Dendritic cell treated with granulocyte-macrophage colony-stimulating factor and Interleukin-4, amounts not matched to agents 40 ng/mL and 50 ng/mL, for 4 days (primary cell): ENCODE results near the gene TMTC1.

Experiments used
- H3K27ac Mint-ChIP-seq: one replicate; pipeline ENCODE4 v1.8.0; 2022; ENCODE audit warnings: mild to moderate bottlenecking, mixed read lengths
- H3K27me3 Mint-ChIP-seq: one replicate; pipeline ENCODE4 v1.8.0; 2022; ENCODE audit warnings: mild to moderate bottlenecking, mixed read lengths
- H3K36me3 Mint-ChIP-seq: one replicate; pipeline ENCODE4 v1.8.0; 2022; ENCODE audit warnings: low read depth, mixed read lengths
- H3K4me1 Mint-ChIP-seq: one replicate; pipeline ENCODE4 v1.8.0; 2022; ENCODE audit warnings: low read depth, mixed read lengths
- H3K4me3 Mint-ChIP-seq: one replicate; pipeline ENCODE4 v1.8.0; 2022; ENCODE audit warnings: mild to moderate bottlenecking, moderate library complexity, mixed read lengths
- H3K9me3 Mint-ChIP-seq: one replicate; pipeline ENCODE4 v1.8.0; 2022; ENCODE audit warnings: mixed read lengths
- intact Hi-C: fragments of 100-400 bp; cut with micrococcal nuclease; formaldehyde crosslinking; loops from one replicate; pipeline ENCODE4 v1.15.0; 2022

The TMTC1 gene

DNA sequence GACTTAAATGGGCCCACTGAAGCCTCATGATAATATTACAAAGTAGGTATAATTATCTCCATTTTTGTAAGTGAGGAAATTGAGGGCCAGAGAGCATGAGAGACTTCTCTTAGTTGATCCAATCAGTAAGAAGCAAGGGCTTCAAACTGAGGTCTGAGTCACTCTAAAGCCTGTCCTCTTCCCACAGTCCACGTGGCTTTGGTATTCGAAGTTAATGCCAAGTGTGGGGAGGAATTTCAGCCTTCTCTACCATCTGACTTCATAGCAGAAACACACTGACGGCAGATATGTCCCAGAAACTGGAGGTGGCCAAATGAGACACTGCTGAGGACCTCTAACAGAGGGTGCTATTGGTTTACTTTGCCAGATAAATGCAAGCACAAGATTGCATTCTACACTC, 171.8 kb downstream of the TMTC1 start:
- Mint-ChIP-seq H3K27ac (no peak overlapping the region), H3K4me3 (no peak overlapping the region), H3K4me1 (no peaks in the 10 kb centered on the region), H3K36me3 (peaks cover 10% of the 10 kb centered on the region), H3K27me3 (no peaks in the 10 kb centered on the region), H3K9me3 (no peaks in the 10 kb centered on the region)
- intact Hi-C loops = no loop called here

DNA sequence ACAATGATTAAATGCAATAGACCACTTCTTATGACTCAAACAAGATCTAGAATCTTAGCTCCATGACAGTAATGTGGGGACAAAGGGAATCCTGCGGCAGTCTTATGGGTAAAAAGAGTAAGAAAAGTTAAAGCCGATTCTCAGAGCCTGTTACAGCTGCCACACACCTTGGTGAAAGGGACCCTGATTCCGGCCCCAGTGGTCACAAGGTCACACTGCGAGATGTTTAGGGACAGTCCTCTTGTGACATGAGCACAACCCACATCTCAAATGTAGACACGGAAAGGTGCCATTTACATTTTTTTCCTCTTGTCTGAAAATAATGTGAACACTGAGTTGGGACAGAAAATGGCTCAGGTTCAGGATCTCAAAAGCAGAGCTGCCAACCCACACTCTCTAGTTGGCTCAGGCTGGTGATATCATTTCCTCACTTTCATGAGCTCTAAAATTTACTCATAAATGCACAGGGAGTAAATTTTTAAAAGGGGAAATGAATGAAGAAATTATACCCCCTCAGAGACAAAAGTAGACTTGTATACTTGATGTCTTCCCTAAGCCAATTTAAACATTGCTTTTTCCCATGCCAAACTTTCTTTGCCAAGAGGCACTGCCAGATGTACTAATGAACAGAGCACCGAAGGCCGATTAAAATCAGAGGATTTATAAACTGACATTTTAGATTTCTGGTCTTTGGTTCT, 173.1 kb downstream of the TMTC1 start:
- Mint-ChIP-seq H3K36me3 (peaks cover 13% of the 10 kb centered on the region), H3K4me1 (no peaks in the 10 kb centered on the region), H3K4me3 (no peak overlapping the region), H3K9me3 (no peaks in the 10 kb centered on the region), H3K27me3 (peaks cover 3% of the 10 kb centered on the region), H3K27ac (no peak overlapping the region)
- intact Hi-C loops = no loop called here

GRCh38 chr12:29609431-29610215, 174.1 kb downstream of the TMTC1 start:
- intact Hi-C loops = no loop called here
- no peak overlapping the region for H3K27ac Mint-ChIP-seq
- H3K9me3 Mint-ChIP-seq = no peaks in the 10 kb centered on the region
- no peaks in the 10 kb centered on the region for H3K4me1 Mint-ChIP-seq
- H3K27me3 Mint-ChIP-seq = peaks cover 3% of the 10 kb centered on the region
- no peak overlapping the region for H3K4me3 Mint-ChIP-seq
- H3K36me3 Mint-ChIP-seq = peaks cover 13% of the 10 kb centered on the region

DNA sequence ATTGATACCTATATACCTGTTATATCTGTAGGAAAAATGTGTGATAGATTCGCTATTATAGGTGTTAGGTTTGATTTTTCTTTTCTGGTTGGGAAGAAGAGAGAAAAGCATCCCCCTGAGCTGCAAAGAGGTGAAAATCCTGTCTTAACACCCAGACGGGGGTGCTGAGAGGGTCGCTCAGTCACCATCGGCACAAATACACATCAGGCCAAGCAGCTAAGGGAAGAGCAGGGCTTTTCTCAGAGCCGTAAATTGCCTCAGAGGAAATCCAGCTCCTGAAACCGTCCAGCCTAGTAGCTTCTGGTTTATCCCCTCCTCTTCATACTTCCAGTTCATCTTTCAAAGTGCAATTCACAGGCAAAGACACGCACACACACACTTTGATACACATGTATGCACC, 175.2 kb downstream of the TMTC1 start:
- Mint-ChIP-seq H3K27ac (no peak overlapping the region), H3K4me1 (no peaks in the 10 kb centered on the region), H3K4me3 (no peak overlapping the region), H3K36me3 (peaks cover 13% of the 10 kb centered on the region), H3K27me3 (peaks cover 3% of the 10 kb centered on the region), H3K9me3 (no peaks in the 10 kb centered on the region)
- intact Hi-C loops = no loop called here

- intact Hi-C loops = no loop called here
- peaks cover 3% of the 10 kb centered on the region for H3K27me3 Mint-ChIP-seq
- no peaks in the 10 kb centered on the region for H3K9me3 Mint-ChIP-seq
- H3K4me3 Mint-ChIP-seq = no peak overlapping the region
- no peaks in the 10 kb centered on the region for H3K36me3 Mint-ChIP-seq
- no peak overlapping the region for H3K27ac Mint-ChIP-seq
- peaks cover 5% of the 10 kb centered on the region for H3K4me1 Mint-ChIP-seq
Observed at GRCh38 chr12:29599381-29599780, 184.4 kb downstream of the TMTC1 start.

- no peak overlapping the region for H3K4me3 Mint-ChIP-seq
- H3K9me3 Mint-ChIP-seq = no peaks in the 10 kb centered on the region
- H3K27me3 Mint-ChIP-seq = no peaks in the 10 kb centered on the region
- intact Hi-C loops = no loop called here
- H3K4me1 Mint-ChIP-seq = peaks cover 5% of the 10 kb centered on the region
- no peaks in the 10 kb centered on the region for H3K36me3 Mint-ChIP-seq
- no peak overlapping the region for H3K27ac Mint-ChIP-seq
Observed at GRCh38 chr12:29595071-29595755, 188.5 kb downstream of the TMTC1 start.

- intact Hi-C loops = no loop called here
- peaks cover 5% of the 10 kb centered on the region for H3K4me1 Mint-ChIP-seq
- H3K27me3 Mint-ChIP-seq = no peaks in the 10 kb centered on the region
- H3K36me3 Mint-ChIP-seq = no peaks in the 10 kb centered on the region
- H3K27ac Mint-ChIP-seq = no peak overlapping the region
- no peak overlapping the region for H3K4me3 Mint-ChIP-seq
- no peaks in the 10 kb centered on the region for H3K9me3 Mint-ChIP-seq
Observed at GRCh38 chr12:29593001-29593400, 190.7 kb downstream of the TMTC1 start.

GRCh38 chr12:29591140-29592020, 192.4 kb downstream of the TMTC1 start:
- Mint-ChIP-seq H3K4me3 (no peak overlapping the region), H3K4me1 (peaks cover 5% of the 10 kb centered on the region), H3K36me3 (no peaks in the 10 kb centered on the region), H3K9me3 (no peaks in the 10 kb centered on the region), H3K27ac (no peak overlapping the region), H3K27me3 (no peaks in the 10 kb centered on the region)
- intact Hi-C loops = no loop called here

DNA sequence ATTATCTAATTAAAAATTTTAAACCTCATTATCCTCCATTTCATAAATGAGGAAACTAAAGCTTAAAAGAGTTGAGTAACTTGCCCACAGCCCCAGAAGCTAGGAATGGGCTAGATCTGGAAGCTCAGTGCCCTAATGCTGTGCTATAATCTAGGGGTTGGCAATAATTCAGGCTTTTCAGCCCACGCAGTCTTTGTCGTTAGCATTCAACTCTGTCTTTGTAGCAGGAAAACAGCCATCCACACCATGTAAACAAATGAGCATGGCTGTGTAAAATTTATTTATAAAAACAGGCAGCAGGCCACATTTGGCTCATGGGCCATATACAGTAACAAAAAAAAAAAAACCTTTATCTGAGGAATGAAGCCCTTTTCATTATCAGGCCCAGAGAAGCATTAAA, 193.9 kb downstream of the TMTC1 start:
- Mint-ChIP-seq H3K36me3 (no peaks in the 10 kb centered on the region), H3K4me3 (no peak overlapping the region), H3K9me3 (no peaks in the 10 kb centered on the region), H3K27me3 (no peaks in the 10 kb centered on the region), H3K4me1 (no peaks in the 10 kb centered on the region), H3K27ac (no peak overlapping the region)
- intact Hi-C loops = no loop called here

- intact Hi-C loops = no loop called here
- H3K9me3 Mint-ChIP-seq = no peaks in the 10 kb centered on the region
Observed at GRCh38 chr12:29589286-29589820, 194.4 kb downstream of the TMTC1 start.

GRCh38 chr12:29582677-29583272, 201.0 kb downstream of the TMTC1 start:
- peaks cover 18% of the 10 kb centered on the region for H3K4me1 Mint-ChIP-seq
- no peak overlapping the region for H3K4me3 Mint-ChIP-seq
- no peaks in the 10 kb centered on the region for H3K27me3 Mint-ChIP-seq
- no peak overlapping the region for H3K27ac Mint-ChIP-seq
- H3K36me3 Mint-ChIP-seq = peaks cover 6% of the 10 kb centered on the region
- intact Hi-C loops = no loop called here
- no peaks in the 10 kb centered on the region for H3K9me3 Mint-ChIP-seq

More at GRCh38 chr12:29589286-29589820, 194.4 kb downstream of the TMTC1 start:
- no peaks in the 10 kb centered on the region for H3K4me1 Mint-ChIP-seq
- no peak overlapping the region for H3K4me3 Mint-ChIP-seq
- no peaks in the 10 kb centered on the region for H3K27me3 Mint-ChIP-seq
- no peak overlapping the region for H3K27ac Mint-ChIP-seq
- H3K36me3 Mint-ChIP-seq = no peaks in the 10 kb centered on the region

DNA sequence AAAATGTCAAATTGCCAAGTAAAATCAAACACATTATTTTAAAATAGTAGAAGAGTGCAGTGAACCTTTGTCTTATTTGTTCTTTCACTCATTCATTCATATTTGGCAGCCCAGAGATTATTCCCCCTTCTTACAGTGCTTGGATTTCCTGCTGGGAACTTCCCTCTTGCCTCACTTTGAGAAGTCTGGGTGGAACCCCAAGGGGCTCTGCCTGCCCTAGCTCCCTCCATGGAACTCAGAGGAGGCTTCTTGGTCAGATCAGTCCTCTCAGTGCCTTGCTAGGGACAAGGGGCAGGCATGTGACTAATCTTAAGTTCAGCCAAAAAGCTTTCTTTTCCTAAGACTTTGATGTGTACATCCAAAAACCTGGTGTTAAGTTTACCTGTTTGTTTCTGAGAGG, 201.6 kb downstream of the TMTC1 start:
- intact Hi-C loops = no loop called here
- H3K4me1 Mint-ChIP-seq = peaks cover 18% of the 10 kb centered on the region

DNA sequence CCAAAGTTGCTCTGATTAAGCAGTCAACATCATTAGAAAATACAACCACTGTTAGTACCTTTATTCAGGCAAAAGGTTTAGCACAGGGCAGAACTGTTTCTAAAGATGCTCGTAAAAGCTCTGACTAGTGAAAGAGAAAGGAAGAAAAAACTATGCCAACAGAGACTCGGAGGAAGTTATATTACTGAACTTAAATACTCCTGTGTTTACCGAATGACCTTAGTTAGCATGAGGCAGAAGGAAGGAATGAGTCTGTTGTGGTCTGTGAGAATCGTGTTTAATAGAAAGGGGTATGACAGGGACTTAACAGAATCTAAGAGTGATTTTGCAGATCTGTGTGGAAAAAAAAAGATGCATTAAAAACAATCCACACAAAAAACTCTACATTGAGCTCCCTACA, 202.1 kb downstream of the TMTC1 start:
- no peak overlapping the region for H3K4me3 Mint-ChIP-seq
- no peaks in the 10 kb centered on the region for H3K27me3 Mint-ChIP-seq
- H3K36me3 Mint-ChIP-seq = peaks cover 6% of the 10 kb centered on the region
- no peak overlapping the region for H3K27ac Mint-ChIP-seq
- peaks cover 18% of the 10 kb centered on the region for H3K4me1 Mint-ChIP-seq
- H3K9me3 Mint-ChIP-seq = no peaks in the 10 kb centered on the region
- intact Hi-C loops = no loop called here

More for the DNA sequence above, 201.6 kb downstream of the TMTC1 start:
- H3K27me3 Mint-ChIP-seq = no peaks in the 10 kb centered on the region
- H3K36me3 Mint-ChIP-seq = peaks cover 6% of the 10 kb centered on the region
- no peak overlapping the region for H3K4me3 Mint-ChIP-seq
- no peaks in the 10 kb centered on the region for H3K9me3 Mint-ChIP-seq
- H3K27ac Mint-ChIP-seq = no peak overlapping the region
